Mesothelial cell of epicardium (in vitro differentiated cells): ENCODE results near the gene DUSP10. TPM values are rescaled to one million over a fixed set of nuclear protein-coding genes. Genes with fewer than 3 reads are reported as not detected.

ENCODE experiments used
- DNase-seq, 2 experiments: peaks; one replicate each; pipeline ENCODE4 v3.0.0; 2021; ENCODE audit warnings: low spot score in 2 of 2; ENCODE audit not compliant: unreplicated experiment in 2 of 2
- H3K27ac Mint-ChIP-seq: 2 replicates; pipeline ENCODE4 v1.8.0; 2021; ENCODE audit warnings: mixed read lengths
- H3K27me3 Mint-ChIP-seq: 2 replicates; pipeline ENCODE4 v1.8.0; 2021; ENCODE audit warnings: low read depth, mixed read lengths
- H3K36me3 Mint-ChIP-seq: 2 replicates; pipeline ENCODE4 v1.8.0; 2021; ENCODE audit warnings: mixed read lengths
- H3K4me1 Mint-ChIP-seq: 2 replicates; pipeline ENCODE4 v1.8.0; 2021; ENCODE audit warnings: mixed read lengths
- H3K4me3 Mint-ChIP-seq: 2 replicates; pipeline ENCODE4 v1.8.0; 2021; ENCODE audit warnings: mild to moderate bottlenecking, moderate library complexity, mixed read lengths
- H3K9me3 Mint-ChIP-seq: 2 replicates; pipeline ENCODE4 v1.8.0; 2021; ENCODE audit warnings: mixed read lengths
- CTCF ChIP-seq: fragments of 200-600 bp; sonication (generic); IDR thresholded peaks from one replicate; pipeline ENCODE4 v1.5.0; 2021; ENCODE audit warnings: antibody characterized with exemption; ENCODE audit not compliant: unreplicated experiment
- total RNA-seq: library from RNA; stranded (reverse); gene quantifications from 3 replicates; pipeline ENCODE4 v1.2.1, GENCODE V29; 2021

DUSP10 gene
- total RNA-seq, 1 donor from 2014 or later: 4.0 TPM

DNA sequence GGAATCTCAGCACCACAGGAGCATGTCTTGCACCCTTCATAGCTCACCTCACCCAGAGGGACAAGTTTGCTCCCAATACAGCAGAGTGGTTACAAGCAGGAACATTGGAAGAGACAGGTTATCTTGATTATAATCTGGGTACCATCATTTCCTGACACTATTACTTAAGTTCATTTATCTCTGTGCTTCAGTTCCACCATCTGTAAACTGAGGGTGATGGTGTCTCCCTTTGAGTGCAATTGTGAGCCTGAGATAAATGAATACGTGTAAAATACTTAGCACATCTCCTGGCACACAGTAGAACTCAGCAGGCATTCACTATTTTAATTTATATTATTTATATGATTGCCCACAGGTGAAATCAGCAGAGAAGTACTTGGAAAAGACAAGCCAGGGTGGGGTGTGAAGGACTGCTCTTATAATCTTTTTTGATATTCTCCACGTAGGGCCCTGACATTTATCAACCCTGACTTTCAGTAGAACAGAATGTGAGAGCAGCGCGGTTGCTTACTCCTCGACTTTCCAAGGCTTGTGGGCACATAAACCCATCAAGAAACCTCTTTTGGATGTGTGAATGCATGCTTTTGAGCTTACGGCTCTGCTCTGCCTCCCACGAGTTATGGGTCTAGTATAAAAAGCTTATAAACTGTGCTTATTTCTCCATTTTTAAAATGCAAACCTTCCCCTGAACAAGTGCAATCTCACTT, 34.9 kb downstream of the DUSP10 start:
- Mint-ChIP-seq H3K36me3 (peaks cover 4% of the 10 kb centered on the region), H3K27me3 (no peaks in the 10 kb centered on the region), H3K27ac (no peak overlapping the region), H3K4me3 (no peak overlapping the region), H3K4me1 (peaks cover 2% of the 10 kb centered on the region), H3K9me3 (no peaks in the 10 kb centered on the region)
- no peak for DNase-seq
- TF ChIP-seq CTCF: no peak

- H3K4me3 Mint-ChIP-seq: no peak overlapping the region
- no peak for TF ChIP-seq CTCF
- peaks cover 4% of the 10 kb centered on the region for H3K36me3 Mint-ChIP-seq
- H3K4me1 Mint-ChIP-seq: peaks cover 6% of the 10 kb centered on the region
- no peaks in the 10 kb centered on the region for H3K27me3 Mint-ChIP-seq
- no peaks in the 10 kb centered on the region for H3K9me3 Mint-ChIP-seq
- no peak overlapping the region for H3K27ac Mint-ChIP-seq
- no peak for DNase-seq
These were observed 35.7 kb downstream of the DUSP10 start for GRCh38 chr1:221706191-221706590.

- DNase-seq: no peak
- Mint-ChIP-seq H3K4me3 (no peak overlapping the region), H3K36me3 (peaks cover 4% of the 10 kb centered on the region), H3K27ac (no peak overlapping the region), H3K27me3 (no peaks in the 10 kb centered on the region), H3K9me3 (no peaks in the 10 kb centered on the region), H3K4me1 (peaks cover 14% of the 10 kb centered on the region)
- TF ChIP-seq CTCF: no peak
These were observed 37.6 kb downstream of the DUSP10 start for GRCh38 chr1:221704306-221704705.

- Mint-ChIP-seq H3K9me3 (no peaks in the 10 kb centered on the region), H3K4me3 (no peak overlapping the region), H3K27me3 (no peaks in the 10 kb centered on the region), H3K4me1 (peaks cover 13% of the 10 kb centered on the region), H3K27ac (no peak overlapping the region), H3K36me3 (peaks cover 4% of the 10 kb centered on the region)
- no peak for TF ChIP-seq CTCF
- no peak for DNase-seq
These were observed 40.2 kb downstream of the DUSP10 start for GRCh38 chr1:221701570-221702186.

DNA sequence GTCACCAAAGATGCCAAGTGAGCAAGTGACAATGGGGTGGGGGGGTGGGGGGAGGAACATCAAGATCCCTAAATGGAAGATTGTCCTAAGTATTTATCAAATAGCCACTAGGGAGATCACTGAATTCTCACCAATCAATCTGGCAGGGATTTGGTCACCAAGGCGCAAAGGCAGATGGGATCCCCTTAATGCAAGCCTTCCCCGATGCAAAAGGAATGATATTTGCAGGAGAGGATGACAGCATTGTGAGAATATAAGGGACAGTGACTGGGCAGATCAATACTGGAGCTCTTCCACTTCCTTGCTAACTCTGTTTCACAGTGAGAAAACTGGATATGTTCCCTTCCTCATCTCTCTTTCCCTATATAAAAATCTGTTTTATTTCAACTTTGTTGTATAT, 40.9 kb downstream of the DUSP10 start:
- Mint-ChIP-seq H3K36me3 (peaks cover 4% of the 10 kb centered on the region), H3K4me3 (no peak overlapping the region)

More for the DNA sequence above, 40.9 kb downstream of the DUSP10 start:
- Mint-ChIP-seq H3K9me3 (no peaks in the 10 kb centered on the region), H3K27ac (no peak overlapping the region), H3K27me3 (no peaks in the 10 kb centered on the region), H3K4me1 (peaks cover 20% of the 10 kb centered on the region)
- DNase-seq: no peak
- no peak for TF ChIP-seq CTCF
